GM19467 (cell line): Measurements from ENCODE around the gene SNX32.

Experiments used
- ATAC-seq: cut with Tn5 transposase; IDR thresholded peaks from one replicate; pipeline ENCODE4 v1.9.1; 2021; ENCODE audit warnings: mild to moderate bottlenecking, moderate library complexity; ENCODE audit not compliant: unreplicated experiment

The SNX32 gene

DNA sequence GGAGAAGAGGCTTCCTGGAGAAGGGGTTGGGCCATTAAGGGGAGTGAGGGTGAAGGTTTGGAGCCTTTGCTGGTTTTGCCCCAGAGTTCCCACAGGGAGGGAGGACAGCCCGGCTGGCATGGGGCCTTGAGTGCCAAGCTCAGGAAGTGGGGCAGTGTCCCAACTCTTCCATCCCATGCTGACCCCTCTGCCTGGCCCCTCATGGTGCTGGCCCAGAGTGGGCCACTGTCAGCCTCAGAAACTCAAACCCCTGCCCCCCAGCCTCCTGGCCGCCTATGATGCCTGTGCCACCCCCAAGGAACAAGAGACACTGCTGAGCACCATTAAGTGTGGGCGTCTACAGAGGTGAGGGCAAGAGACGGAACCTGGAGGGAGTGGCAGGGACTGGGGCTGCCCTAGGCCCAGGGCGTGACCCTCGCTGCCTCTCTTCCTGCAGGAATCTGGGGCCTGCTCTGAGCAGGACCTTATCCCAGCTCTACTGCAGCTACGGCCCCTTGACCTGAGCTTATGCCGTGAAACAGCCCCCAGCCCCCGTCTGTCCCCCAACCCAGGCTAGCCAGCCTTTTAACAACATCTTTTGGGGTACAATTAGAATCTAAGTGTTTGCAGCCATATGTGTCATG lies 31.9 kb downstream of the SNX32 start:
- ATAC-seq: no peak

DNA sequence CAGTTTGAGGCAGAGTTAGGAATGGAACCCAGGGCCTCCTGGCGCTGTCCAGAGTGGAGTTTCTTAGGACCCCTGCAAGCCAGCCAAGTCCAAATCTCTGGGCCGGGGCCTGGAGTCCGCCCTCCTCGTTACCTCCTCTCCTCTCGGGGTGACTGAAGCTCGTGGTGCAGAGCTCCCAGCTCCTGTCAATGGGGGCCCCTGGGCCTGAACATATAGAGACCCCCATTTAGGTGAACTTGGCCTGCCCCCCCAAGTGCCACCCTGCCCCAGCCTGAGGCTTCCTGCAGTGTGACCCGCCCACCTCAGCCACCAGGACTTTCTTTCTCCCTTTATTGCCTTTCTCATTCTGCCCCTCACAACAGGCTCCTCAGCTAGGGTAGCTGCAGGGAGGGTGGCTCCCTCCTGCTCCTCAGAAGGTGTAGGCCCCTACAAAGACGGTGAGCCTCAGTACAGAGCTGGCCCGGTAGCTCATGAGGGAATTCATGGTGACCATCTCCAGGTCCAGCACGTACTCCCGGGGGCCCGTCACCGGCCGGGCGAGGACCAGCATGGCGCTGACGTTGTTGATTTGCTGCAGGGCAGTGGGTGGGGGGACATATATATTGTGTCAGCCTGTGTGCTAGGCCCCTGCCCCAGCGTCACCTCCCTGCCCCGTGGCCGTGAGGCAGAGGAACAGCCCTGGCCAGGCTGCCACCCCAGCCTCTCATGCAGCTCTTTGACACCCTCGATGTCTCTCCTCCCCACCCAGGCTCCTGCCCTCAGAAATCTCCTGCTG lies 32.9 kb downstream of the SNX32 start:
- ATAC-seq: no peak

DNA sequence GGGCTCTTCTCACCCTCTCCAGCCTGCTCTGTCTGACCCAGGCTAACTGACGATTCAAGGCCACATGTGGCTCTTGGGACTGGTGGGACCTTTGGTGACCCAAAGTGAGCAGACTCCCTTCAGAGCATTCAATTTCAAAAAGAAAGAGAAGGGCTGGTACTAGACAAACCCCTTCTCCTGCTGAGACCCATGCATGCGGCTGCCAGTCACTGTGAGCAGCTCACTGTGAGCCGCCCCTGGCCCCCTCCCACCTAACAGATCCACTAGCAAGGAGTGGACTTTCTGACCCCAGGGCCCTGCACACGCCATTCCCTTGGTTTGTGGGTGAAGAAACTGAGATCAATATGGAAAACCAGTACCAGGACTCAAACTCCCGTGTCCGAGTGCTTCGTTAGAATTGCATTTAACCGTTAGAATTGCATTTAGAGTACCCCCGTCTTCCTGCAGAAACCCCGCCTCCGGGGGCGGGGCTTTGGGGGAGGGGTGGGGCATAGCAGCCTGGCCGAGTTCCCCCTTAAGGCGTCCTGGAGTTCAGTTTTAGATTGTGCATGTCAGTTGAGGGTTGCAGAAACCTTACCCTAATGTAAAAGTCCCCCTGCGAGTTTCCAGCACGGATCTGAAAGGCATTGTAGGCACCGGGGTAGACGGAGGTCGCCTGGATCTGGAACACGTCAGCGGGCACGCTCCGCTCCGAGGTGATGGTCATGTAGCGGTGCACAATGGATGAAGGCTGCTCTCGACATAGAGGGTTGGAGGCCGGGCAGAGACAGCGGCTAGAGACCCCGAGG lies 33.7 kb downstream of the SNX32 start:
- no peak for ATAC-seq

DNA sequence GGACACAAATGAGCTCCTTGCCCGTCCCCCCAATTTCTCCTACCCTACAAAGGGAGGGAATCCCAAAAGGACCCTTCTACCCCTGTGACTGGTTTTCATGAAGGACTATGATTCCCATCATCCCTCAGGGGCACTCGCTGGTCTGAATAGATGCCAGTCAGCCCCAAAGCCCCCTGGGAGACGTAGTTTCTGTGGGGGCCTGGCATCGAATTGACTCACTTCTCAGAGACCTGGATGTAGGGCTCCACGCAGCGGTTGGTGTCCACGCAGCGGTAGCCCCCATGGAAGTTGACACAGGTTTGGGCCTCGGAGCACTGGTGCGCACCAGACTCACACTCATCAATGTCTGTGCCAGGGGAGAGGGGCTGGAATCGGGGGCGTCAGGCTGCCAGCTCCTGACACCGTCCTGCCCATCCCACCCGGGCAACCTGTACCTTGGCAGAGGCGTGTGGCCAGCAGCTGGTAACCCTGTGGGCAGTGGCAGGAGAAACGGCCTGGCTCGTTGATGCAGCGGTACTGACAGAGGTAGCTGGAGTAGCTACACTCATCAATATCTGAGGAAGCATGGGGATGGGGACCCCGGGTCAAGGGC lies 34.4 kb downstream of the SNX32 start:
- no peak for ATAC-seq

DNA sequence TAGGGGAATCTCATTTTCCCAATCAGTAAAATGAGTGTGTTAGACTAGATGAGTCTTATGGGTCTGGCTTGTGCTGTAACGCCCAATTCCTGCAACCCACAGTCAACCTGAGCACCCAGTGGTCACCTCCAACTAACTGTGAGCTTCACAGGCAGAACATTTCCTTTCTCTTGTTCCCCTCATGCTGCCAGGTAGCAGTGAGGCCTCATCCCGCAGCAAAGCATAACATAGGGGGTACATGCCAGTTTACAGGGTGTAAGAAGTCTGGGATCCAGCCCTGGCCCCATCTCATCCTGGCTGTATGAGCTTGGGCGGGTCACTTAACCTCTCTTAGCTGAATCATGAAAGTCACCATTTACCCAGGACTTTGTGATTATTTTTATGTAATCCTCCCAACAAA lies 35.1 kb downstream of the SNX32 start:
- ATAC-seq: no peak

DNA sequence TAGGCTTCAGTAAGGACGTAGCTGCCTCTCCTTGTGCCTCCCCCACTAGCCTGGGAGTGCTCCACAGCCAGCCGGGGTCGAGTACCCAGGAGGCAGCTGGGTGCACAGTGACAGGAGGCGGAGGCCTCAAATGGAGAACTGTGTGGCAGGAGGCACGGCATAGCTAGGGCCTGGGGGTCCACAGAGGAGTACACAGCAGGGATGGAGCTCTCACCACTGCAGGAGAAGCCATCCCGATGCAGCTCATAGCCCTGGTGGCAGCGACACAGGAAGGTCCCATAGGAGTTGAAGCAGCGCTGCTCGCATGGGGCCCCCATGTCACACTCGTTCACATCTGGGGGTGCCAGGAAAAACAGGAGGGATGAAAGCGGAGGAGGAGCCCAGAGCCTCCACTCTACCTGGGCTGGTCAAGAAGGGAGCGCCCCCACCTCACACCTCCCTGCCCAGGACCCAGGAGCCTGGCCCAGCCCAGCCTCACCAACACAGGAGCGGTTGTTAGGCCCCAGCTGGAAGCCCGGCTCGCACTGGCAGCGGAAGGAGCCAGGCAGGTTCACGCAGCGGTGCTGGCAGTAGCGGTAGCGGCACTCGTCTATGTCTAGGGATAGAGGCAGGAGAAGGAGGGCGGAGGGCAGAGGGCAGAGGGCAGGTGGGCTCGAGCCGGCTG lies 36.0 kb downstream of the SNX32 start:
- no peak for ATAC-seq

DNA sequence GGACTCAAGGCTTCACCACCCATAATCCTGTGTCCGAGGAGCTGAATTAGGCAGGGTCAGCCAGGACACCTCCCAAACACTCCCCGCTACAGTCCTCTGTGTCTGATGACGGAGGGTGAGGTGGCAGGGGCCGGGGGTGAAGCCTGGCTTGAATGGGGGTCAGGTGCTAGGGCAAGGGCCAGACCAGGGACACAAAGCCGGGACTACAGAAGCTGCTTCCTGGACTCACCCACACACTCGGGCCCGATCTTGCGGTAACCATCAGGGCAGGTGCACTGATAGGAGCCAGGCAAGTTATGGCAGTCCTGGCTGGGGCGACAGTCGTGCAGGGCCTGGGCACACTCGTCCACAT lies 36.5 kb downstream of the SNX32 start:
- ATAC-seq: no peak

DNA sequence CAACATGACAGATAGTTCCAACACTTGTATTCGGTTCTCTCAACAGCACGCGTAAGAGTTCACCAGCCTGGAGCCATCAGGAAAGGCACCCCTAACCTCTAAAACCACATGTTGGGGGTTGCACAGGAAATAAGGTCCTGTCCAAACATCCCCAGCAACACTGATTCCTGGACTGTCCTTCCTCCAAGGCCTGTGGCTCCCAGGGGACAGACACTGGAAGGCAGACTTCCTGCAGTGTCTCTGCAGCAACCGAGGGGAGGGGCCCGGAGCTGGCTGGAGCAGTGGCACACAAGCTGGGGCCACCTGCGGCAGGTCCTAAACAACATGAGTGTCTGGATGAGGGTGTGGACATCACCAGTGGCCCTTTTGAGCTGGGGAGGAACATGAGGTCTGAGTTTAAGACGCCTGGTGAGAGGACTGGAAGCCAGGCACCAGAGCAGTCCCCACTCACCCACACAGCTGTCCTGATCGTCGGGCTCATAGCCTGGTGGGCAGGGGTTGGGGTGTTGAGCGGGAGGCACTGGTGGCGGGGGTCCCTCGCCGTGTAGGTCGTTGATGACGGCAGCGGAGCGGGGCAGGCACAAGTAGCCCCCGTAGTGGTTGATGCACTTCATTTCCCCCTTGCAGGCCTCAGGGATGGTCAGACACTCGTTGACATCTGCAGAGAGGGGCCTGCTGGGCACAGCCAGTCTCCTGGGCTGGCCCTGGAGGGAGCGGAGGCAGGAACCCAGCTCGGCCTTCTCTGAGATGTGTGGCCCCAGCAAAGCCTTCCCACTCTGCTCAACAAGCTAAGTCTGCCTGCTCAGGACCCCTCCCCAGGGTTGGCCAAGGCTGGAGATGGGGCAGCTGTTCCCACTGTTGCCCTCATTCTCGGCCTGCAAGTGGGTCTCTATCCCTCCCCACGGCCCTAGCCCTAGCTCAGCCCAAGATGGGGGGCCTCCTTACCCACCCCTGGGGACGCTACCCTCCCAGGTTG lies 37.2 kb downstream of the SNX32 start:
- ATAC-seq: no peak

DNA sequence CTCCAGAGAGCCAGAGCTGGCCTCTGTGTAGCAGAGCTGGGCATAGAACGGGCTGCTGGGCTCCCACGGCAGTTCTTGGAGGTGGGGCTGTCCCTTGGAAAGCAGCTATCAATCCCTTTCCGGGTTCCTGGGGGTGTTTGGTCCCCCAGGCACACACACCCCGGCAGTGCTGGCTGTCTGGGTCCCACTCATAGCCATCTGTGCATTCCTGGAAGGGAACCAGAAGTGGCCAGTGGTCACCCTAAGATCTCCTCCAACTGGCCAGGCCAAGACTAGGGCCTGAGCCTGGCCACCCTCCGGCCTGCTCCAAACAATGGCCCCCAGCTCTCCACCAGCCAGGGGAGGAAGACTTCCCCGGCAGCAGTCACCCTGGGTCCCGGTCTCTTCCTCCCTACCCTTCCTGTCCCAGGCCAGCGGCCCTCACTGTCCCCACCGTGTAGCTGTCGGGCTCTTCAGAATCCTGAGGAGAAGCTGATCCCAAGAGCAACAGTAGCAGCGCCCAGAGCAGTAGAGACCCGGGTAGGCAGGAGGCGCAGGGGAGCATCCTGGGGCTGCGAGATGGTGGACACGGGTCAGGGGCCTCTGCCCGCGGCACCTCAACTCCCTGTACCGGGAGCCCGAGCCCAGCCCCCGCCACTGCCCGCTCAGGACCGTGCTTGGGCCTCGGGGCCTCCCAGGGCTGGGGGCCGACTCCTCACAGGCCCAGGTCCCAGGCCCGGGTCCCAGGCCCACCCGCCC lies 38.2 kb downstream of the SNX32 start:
- no peak for ATAC-seq

DNA sequence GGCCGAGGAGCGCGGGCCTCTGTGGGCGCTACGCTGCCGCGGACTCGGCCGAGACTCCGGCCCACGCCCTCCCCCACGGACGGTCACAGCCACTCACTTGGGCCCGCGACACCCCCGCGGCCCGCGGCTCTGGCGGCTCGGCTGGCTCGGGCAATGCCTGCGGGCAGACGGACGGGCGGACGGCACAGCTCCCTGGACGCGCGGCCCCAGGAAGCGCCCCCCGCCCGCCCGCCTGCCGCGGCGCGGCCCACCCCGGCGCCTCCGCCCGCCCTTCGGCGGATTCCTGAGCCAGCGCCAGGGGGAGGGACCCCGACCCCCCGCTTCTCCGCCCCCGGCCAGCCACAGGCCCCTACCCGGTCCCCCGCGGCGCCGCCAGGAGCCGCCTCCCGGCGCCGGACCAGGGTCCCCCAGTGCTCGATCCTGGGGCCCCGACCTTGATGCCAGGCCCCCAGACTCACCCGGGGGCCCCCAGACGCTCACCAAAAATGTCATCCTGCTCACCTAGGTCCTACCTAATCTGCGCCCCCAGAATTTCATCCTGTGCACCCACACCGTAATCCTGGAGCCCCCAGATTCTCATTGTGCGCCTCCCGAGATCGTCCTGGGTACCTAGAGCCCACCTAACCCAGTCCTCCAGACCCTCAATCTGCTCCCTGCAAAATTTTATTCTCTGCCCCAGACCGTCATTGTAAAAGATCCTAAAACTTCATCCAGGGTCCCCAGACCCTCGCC lies 39.0 kb downstream of the SNX32 start, which contains the start of gene EFEMP2:
TSS of gene EFEMP2 (minus strand) at position 215 of the 732 bp plus-strand sequence. CDS start 446 bp downstream, outside the sequence.
- no peak for ATAC-seq

DNA sequence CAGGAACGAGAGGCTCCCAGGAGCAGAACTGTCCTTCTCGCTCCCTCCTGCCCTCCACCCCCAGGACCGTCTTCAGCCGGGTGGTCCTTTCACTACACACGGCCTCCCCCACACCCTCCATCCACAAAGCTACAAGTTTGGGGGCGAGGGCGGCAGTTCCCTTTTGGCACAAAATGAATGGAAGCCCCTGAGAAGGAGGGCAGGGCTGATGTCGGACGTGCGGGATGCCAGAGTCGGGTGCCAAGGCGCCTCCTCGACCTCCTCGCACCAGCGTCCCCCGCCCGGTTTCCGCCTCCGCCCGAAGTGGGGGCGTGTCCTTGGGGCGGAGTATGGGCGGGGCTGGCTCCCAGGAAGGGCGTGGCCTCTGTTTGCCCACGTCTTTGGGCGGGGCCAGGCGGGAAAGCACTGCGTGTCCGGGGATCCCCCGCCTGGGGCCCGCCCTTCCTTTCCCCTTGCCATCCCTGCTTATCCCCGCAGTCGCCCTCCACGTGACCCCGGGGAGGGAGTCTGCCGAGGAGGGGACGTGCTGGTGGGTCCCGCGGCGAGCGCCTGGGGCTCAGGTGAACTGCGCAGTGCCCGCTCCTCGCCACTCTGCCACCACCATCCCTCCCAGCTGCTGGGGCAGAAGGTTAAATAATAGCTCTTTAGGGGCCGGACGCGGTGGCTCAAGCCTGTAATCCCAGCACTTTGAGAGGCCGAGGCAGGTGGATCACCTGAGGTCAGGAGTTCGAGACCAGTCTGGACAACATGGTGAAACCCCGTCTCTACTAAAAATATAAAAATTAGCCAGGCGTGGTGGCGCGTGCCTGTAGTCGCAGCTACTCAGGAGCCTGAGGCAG lies 39.8 kb downstream of the SNX32 start:
- ATAC-seq: peak; percentile 60

DNA sequence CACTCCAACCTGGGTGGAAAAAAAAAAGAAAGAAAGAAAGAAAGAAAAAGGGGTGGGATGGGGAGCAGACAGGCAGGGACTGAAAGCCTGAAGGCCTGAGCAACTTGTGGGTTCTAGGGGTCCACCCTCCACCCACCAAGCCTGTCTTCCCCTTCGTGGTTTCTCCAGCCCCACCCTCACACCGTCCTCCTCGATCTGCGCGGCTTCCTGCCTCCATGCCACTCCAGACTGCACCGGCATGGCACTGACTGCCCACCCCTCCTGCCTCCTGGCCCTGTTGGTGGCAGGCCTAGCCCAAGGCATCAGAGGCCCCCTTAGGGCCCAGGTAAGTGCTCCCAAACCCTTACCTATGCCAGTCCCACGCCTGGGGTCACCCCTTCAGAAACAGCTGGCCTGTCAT lies 45.9 kb downstream of the SNX32 start, which contains the start of gene CTSW:
TSS of gene CTSW (plus strand) at position 221 of the 400 bp plus-strand sequence. CDS start at position 239, 18 bp downstream.
- ATAC-seq: no peak

DNA sequence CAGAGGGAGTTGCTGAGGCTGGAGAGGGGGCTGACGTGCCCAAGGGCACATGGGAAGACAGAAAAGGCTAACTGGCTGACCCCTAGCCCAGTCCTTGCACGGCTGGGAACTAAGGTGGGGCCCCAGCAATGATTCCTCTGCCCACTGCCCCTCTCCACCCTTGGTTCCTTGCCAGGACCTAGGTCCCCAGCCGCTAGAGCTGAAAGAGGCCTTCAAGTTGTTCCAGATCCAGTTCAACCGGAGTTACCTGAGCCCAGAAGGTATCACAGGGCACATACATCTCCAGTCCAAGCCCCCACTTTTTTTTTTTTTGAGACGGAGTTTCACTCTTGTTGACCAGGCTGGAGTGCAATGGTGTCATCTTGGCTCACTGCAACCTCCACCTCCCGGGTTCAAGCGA lies 46.3 kb downstream of the SNX32 start:
- no peak for ATAC-seq

DNA sequence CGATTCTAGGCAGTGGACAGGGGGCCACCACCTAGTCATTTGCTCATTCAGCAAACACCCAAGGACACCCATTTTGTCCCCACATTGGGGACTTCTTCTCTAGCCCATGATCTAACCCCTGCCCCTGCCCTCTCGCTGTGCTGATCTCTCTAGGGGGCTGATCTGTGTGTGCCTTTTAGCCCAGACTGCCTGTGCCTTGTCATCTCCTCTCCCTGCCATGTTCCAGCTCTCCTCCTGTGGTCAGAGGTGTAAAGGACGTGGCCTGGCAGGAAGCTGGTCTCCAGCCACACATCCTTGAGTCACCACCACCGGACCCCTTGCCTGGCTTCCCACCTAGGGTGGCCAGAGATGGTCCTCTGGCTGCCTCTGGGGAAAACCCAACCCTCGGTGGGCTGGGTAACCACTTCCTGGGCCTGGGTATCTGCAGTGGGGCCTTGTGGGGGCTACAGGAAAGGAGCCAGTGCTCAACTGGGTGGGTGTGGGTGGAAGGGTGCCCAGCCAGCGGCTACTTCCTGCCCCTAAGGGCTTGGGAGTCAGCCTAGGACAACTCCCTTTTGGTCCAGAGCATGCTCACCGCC lies 47.2 kb downstream of the SNX32 start:
- no peak for ATAC-seq

DNA sequence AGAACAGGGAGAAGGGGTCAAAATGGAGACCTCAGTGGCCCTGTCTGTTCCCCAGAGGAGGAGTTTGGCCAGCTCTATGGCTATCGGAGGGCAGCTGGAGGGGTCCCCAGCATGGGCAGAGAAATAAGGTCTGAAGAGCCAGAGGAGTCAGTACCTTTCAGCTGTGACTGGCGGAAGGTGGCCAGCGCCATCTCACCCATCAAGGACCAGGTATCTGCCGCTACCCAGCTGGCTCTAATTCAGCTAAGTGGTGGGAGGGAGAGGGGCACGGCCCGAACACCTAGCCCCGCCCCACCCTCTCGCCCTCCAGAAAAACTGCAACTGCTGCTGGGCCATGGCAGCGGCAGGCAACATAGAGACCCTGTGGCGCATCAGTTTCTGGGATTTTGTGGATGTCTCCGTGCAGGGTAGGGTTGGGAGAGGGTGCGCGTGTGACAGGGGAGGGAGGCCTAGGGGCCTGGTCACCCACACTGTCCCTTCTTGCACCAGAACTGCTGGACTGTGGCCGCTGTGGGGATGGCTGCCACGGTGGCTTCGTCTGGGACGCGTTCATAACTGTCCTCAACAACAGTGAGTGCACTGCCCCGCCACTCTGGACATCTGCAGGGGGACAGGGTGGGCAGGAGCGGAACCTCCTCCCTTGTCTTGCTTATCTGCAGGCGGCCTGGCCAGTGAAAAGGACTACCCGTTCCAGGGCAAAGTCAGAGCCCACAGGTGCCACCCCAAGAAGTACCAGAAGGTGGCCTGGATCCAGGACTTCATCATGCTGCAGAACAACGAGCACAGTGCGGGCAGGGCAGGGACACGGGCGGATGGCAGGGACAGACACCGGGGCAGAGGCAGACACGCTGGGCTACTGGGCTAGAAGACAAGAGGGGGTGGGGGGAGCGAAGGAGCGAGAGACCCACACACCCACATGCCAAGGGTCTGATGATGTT lies 48.6 kb downstream of the SNX32 start:
- ATAC-seq: no peak
